Karpas-422 (cell line): ENCODE measurements around the gene MRC2. TPM values are rescaled to one million over a fixed set of nuclear protein-coding genes. Genes with fewer than 3 reads are reported as not detected.
"Not testable (repeated sequence)": the region's sequence is repeated elsewhere in the genome, so short reads cannot be mapped to it uniquely, and the experiment has no call there.

Source experiments
- DNase-seq: peaks from one replicate; pipeline ENCODE4 v3.0.0-alpha.2; 2015
- H2AFZ ChIP-seq: fragments of 200-600 bp; sonication (generic); 2 replicates; pipeline ENCODE4 v1.6.1; 2014; ENCODE audit warnings: antibody characterized with exemption, low read length, mixed read lengths
- H3K27ac ChIP-seq: fragments of 200-600 bp; sonication (generic); 2 replicates; pipeline ENCODE4 v1.5.1; 2014; ENCODE audit warnings: mild to moderate bottlenecking, low read length, moderate library complexity
- H3K27me3 ChIP-seq: fragments of 200-600 bp; sonication (generic); 2 replicates; pipeline ENCODE4 v1.6.1; 2014; ENCODE audit warnings: low read length, mixed read lengths
- H3K36me3 ChIP-seq: fragments of 200-600 bp; sonication (generic); 2 replicates; pipeline ENCODE4 v1.6.1; 2014; ENCODE audit warnings: low read length, mixed read lengths; ENCODE audit not compliant: insufficient read depth
- H3K4me1 ChIP-seq: fragments of 200-600 bp; sonication (generic); 2 replicates; pipeline ENCODE4 v1.6.1; 2014; ENCODE audit warnings: mild to moderate bottlenecking, low read length, mixed read lengths
- H3K4me2 ChIP-seq: fragments of 200-600 bp; sonication (generic); 2 replicates; pipeline ENCODE4 v1.6.1; 2014; ENCODE audit warnings: low read length, low read depth, mild to moderate bottlenecking; ENCODE audit not compliant: poor library complexity, severe bottlenecking
- H3K4me3 ChIP-seq: fragments of 200-600 bp; sonication (generic); 2 replicates; pipeline ENCODE4 v1.5.1; 2014; ENCODE audit warnings: mild to moderate bottlenecking, antibody characterized with exemption, low read length, mixed read lengths
- H3K79me2 ChIP-seq: fragments of 200-600 bp; sonication (generic); 2 replicates; pipeline ENCODE4 v1.6.1; 2014; ENCODE audit warnings: mild to moderate bottlenecking, low read length, mixed read lengths
- H3K9ac ChIP-seq: fragments of 200-600 bp; sonication (generic); 2 replicates; pipeline ENCODE4 v1.6.0; 2014; ENCODE audit warnings: low read length
- H3K9me2 ChIP-seq: fragments of 200-600 bp; sonication (generic), shearing (Covaris generic); replicated peaks from 2 replicates; pipeline ENCODE4 v1.6.0; 2014; ENCODE audit warnings: mild to moderate bottlenecking, low read length, moderate library complexity; ENCODE audit not compliant: insufficient read depth
- H3K9me3 ChIP-seq: fragments of 300-700, 200-600 bp; sonication (generic); 2 replicates; pipeline ENCODE4 v1.6.1; 2014; ENCODE audit warnings: low read length, mixed read lengths
- H4K20me1 ChIP-seq: fragments of 200-600 bp; sonication (generic); 2 replicates; pipeline ENCODE4 v1.6.1; 2014; ENCODE audit warnings: mild to moderate bottlenecking, antibody characterized with exemption, low read length, low read depth; ENCODE audit not compliant: insufficient read depth
- total RNA-seq: library from RNA; depleted of rRNA; stranded (reverse); fragments of >200 nt; shearing (Covaris generic); gene quantifications from 2 replicates; pipeline ENCODE4 v1.2.3, GENCODE V29; 2014; ENCODE audit warnings: low replicate concordance

MRC2 gene
- total RNA-seq, 1 experiment from 2014 or later: 0.26 TPM

DNA sequence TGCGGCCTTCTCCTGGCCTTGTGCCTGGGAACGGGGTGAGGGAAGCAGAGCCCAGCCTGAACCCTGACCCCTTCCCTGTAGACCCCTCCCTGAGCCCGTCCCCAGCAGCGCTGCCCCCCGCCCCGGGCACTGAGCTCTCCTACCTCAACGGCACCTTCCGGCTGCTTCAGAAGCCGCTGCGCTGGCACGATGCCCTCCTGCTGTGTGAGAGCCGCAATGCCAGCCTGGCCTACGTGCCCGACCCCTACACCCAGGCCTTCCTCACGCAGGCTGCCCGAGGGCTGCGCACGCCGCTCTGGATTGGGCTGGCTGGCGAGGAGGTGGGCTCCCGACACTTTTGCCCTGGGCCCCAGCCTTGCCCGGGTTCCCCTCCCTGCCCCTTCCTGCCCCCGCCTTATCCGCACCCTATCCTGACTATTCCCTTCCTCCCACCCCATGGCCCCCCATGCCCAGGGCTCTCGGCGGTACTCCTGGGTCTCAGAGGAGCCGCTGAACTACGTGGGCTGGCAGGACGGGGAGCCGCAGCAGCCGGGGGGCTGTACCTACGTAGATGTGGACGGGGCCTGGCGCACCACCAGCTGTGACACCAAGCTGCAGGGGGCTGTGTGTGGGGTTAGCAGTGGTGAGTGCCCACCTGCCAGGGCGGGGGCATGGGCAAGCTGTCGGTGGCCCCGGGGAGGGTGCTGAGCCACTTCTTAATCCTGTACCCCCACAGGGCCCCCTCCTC lies 62.1 kb downstream of the MRC2 start:
- Histone ChIP-seq H3K27ac (no peak overlapping the region), H3K9me2 (no peaks in the 10 kb centered on the region), H3K36me3 (no peaks in the 10 kb centered on the region), H4K20me1 (no peaks in the 10 kb centered on the region), H3K4me2 (peak overlapping the region; percentile 39), H3K79me2 (no peaks in the 10 kb centered on the region), H3K4me3 (no peak overlapping the region), H2AFZ (no peak overlapping the region), H3K27me3 (no peaks in the 10 kb centered on the region), H3K9me3 (no peaks in the 10 kb centered on the region), H3K9ac (no peak overlapping the region), H3K4me1 (peaks cover 47% of the 10 kb centered on the region)
- no peak for DNase-seq

DNA sequence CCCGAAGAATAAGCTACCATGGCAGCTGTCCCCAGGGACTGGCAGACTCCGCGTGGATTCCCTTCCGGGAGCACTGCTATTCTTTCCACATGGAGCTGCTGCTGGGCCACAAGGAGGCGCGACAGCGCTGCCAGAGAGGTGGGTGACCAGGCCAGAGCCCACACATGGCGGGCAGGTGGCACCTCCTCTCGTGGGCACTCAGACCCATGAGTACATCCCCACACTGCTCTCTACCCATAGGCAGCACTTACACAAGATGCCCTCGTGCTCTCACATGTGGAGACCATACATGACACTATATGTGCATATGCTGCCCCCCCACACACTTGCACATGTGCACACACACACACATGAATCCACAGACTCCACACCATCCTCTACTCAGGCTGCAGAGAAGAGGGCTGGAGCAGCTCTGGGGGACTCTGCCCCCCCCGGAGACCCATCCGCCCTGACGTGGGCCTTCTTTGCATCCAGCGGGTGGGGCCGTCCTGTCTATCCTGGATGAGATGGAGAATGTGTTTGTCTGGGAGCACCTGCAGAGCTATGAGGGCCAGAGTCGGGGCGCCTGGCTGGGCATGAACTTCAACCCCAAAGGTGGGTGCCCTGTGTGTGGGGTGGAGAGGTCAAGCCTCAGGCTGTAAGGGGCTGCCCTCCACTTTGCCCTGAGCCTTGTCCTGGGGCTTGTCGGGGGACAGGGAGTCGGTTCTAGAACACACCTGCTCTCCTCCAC lies 62.9 kb downstream of the MRC2 start:
- no peaks in the 10 kb centered on the region for H3K27me3 ChIP-seq
- peaks cover 54% of the 10 kb centered on the region for H3K4me1 ChIP-seq
- H3K4me3 ChIP-seq: peak overlapping the region; percentile 32; the same call in 1 of the 2 replicates
- DNase-seq: peak; percentile 60
- no peaks in the 10 kb centered on the region for H3K9me3 ChIP-seq
- peak overlapping the region; percentile 95; the same call in 1 of the 2 replicates for H3K9ac ChIP-seq
- H4K20me1 ChIP-seq: no peaks in the 10 kb centered on the region
- peak overlapping the region; percentile 100 for H3K27ac ChIP-seq
- no peaks in the 10 kb centered on the region for H3K36me3 ChIP-seq
- no peak overlapping the region for H2AFZ ChIP-seq
- H3K79me2 ChIP-seq: no peaks in the 10 kb centered on the region
- no peaks in the 10 kb centered on the region for H3K9me2 ChIP-seq
- H3K4me2 ChIP-seq: peak overlapping the region; percentile 39

DNA sequence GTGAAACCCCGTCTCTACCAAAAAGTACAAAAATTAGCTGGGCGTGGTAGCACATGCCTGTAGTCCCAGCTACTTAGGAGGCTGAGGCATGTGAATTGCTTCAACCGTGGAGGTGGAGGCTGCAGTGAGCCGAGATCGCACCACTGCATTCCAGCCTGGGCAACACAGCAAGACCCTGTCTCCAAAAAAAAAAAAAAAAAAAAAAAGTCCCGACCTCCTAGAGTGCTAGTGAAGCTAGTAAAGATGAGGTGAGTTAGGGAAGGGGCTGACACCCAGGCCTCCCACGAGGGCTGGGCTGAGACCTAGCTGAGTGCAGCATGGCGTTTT lies 64.1 kb downstream of the MRC2 start:
- peak overlapping the region; percentile 67 for H3K4me3 ChIP-seq

DNA sequence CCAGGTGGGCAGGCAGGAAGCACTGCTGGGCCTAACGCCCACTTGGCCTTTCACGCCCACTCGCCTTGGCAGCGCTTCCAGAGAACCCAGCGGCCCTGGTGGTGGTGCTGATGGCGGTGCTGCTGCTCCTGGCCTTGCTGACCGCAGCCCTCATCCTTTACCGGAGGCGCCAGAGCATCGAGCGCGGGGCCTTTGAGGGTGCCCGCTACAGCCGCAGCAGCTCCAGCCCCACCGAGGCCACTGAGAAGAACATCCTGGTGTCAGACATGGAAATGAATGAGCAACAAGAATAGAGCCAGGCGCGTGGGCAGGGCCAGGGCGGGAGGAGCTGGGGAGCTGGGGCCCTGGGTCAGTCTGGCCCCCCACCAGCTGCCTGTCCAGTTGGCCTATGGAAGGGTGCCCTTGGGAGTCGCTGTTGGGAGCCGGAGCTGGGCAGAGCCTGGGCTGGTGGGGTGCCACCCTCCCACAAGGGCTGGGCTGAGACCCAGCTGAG lies 64.7 kb downstream of the MRC2 start:
- no peaks in the 10 kb centered on the region for H3K9me2 ChIP-seq
- no peaks in the 10 kb centered on the region for H3K79me2 ChIP-seq
- H3K27me3 ChIP-seq: no peaks in the 10 kb centered on the region
- H2AFZ ChIP-seq: peak overlapping the region; percentile 2; the same call in 1 of the 2 replicates
- peaks cover 66% of the 10 kb centered on the region for H3K4me1 ChIP-seq
- H3K4me3 ChIP-seq: peak overlapping the region; percentile 67
- peak; percentile 86 for DNase-seq
- peak overlapping the region; percentile 95 for H3K9ac ChIP-seq
- H3K36me3 ChIP-seq: no peaks in the 10 kb centered on the region
- H3K27ac ChIP-seq: peak overlapping the region; percentile 100
- H3K9me3 ChIP-seq: no peaks in the 10 kb centered on the region
- no peaks in the 10 kb centered on the region for H4K20me1 ChIP-seq
- peak overlapping the region; percentile 89 for H3K4me2 ChIP-seq

More for the DNA sequence above, 64.1 kb downstream of the MRC2 start:
- not testable (repeated sequence) for H3K79me2 ChIP-seq, DNase-seq, H3K36me3 ChIP-seq, H4K20me1 ChIP-seq, H3K9me2 ChIP-seq, H3K9me3 ChIP-seq, H3K27me3 ChIP-seq
- H3K4me1 ChIP-seq: peaks cover 61% of the 10 kb centered on the region
- H3K9ac ChIP-seq: peak overlapping the region; percentile 95
- H3K4me2 ChIP-seq: peak overlapping the region; percentile 89
- H3K27ac ChIP-seq: peak overlapping the region; percentile 100
- peak overlapping the region; percentile 2; the same call in 1 of the 2 replicates for H2AFZ ChIP-seq

DNA sequence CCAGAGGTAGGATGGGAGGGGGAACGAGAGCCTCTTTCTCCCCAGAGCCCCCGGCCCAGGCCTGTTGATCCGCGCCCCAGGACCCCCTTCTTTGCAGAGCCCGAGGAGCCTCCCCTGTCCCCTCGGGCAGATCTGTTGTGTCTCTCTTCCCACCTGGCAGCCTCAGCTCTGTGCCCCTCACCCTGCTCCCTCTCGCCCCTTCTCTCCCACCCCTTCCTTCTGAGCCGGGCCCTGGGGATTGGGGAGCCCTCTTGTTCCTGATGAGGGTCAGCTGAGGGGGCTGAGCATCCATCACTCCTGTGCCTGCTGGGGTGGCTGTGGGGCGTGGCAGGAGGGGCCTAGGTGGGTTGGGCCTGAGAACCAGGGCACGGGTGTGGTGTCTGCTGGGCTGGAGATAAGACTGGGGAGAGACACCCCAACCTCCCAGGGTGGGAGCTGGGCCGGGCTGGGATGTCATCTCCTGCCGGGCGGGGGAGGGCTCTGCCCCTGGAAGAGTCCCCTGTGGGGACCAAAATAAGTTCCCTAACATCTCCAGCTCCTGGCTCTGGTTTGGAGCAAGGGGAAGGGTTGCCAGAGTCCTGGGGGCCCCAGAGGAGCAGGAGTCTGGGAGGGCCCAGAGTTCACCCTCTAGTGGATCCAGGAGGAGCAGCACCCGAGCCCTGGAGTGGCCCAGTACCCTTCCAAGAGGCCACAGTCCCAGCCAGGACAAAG lies 65.4 kb downstream of the MRC2 start:
- Histone ChIP-seq H3K4me1 (peaks cover 73% of the 10 kb centered on the region), H3K4me3 (peak overlapping the region; percentile 67), H3K4me2 (peak overlapping the region; percentile 89), H3K79me2 (no peaks in the 10 kb centered on the region), H3K36me3 (no peaks in the 10 kb centered on the region), H3K27me3 (no peaks in the 10 kb centered on the region), H3K9ac (peak overlapping the region; percentile 95), H3K9me2 (no peaks in the 10 kb centered on the region), H3K9me3 (no peaks in the 10 kb centered on the region), H3K27ac (peak overlapping the region; percentile 100), H4K20me1 (no peaks in the 10 kb centered on the region), H2AFZ (no peak overlapping the region; the same call in 1 of the 2 replicates)
- DNase-seq: peak; percentile 93

DNA sequence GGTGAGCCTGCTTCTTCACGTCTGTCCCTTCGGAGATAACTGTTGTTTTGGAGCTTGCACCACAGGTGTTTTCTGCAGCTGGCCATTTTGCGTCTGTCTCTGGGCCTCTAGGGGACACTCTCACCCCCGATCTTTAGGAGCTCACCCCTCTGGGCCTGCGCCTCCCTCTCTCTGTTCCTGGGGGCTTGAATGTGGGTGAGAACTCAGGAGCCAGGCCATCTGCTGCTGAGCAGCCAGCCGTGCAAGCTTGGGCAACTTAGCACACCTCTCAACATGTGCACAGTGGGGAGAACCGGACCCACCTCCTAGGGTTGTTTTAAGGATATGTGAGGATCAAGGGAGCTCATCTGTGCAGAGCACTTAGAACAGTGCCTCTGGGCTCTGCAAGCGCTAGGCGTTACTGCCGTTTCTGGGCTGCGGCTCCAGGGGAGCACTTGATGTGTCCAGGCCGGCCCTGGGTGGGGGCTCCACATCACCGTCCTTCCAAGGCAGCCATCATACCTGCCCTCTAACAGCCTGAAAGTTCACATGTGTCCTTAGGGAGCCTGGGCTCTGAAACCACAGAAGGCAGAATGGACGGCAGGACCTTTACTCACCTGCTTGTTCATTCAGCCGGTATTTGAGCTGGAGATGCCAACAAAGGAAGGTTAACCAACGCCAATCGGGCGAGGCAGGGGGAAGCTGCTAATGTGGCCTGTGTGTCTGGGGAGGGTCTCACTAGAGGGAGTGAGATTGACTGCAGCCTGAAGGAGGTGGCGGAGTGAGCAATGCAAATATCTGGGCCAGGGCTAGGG lies 66.3 kb downstream of the MRC2 start:
- H3K4me3 ChIP-seq: peak overlapping the region; percentile 67
- no peaks in the 10 kb centered on the region for H4K20me1 ChIP-seq
- H3K9me2 ChIP-seq: no peaks in the 10 kb centered on the region
- peaks cover 74% of the 10 kb centered on the region for H3K4me1 ChIP-seq
- no peak overlapping the region for H2AFZ ChIP-seq
- no peaks in the 10 kb centered on the region for H3K27me3 ChIP-seq
- H3K36me3 ChIP-seq: no peaks in the 10 kb centered on the region
- peak; percentile 98 for DNase-seq
- peak overlapping the region; percentile 100 for H3K27ac ChIP-seq
- no peaks in the 10 kb centered on the region for H3K9me3 ChIP-seq
- H3K9ac ChIP-seq: peak overlapping the region; percentile 95
- peak overlapping the region; percentile 89 for H3K4me2 ChIP-seq
- no peaks in the 10 kb centered on the region for H3K79me2 ChIP-seq

DNA sequence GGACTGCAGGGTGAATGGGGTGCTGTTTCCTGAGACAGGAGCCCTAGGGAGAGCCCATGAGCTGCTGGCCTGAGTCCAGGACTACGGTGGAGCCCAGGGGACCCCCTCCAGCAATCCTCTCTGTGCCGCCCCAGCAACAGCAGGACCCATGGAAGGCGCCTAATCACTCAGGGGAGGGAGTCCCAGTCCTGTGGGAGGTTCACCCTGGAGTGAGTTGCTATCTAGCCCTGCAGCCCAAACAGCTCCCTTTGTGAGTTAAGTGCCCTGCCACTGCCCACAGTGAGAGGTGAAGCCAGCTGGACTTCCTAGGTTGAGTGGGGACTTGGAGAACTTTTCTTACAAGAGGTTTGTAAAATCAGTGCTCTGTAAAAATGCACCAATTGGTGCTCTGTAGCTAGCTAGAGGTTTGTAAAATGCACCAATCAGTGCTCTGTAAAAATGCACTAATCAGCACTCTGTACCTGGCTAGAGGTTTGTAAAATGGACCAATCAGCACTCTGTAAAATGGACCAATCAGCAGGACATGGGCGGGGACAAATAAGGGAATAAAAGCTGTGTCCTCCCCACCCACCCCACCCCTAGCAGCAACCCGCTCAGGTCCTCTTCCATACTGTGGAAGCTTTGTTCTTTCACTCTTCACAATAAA lies 67.7 kb downstream of the MRC2 start:
- Histone ChIP-seq H3K27ac (peak overlapping the region; percentile 100), H3K9ac (peak overlapping the region; percentile 81), H3K4me2 (peak overlapping the region; percentile 89), H3K4me1 (peaks cover 68% of the 10 kb centered on the region), H3K4me3 (peak overlapping the region; percentile 58; the same call in 1 of the 2 replicates)
- not testable (repeated sequence) for H3K36me3 ChIP-seq, H3K79me2 ChIP-seq, H4K20me1 ChIP-seq, H2AFZ ChIP-seq, H3K9me2 ChIP-seq, H3K9me3 ChIP-seq, H3K27me3 ChIP-seq
- peak; percentile 49 for DNase-seq
